ENCODE data around the gene MED31. TPM values are rescaled to one million over a fixed set of nuclear protein-coding genes. Genes with fewer than 3 reads are reported as not detected.
A peak's percentile ranks its signal among the peaks of the same experiment; 100 is the strongest.

MED31 gene
- total RNA-seq, 4 donors from 2014 or later, result 5.5 to 18.9 (median 12.5) TPM

GRCh38 chr17:6671431-6671830 lies 20.0 kb upstream of the MED31 start:
- no peaks in the 10 kb centered on the region for H3K9me3 ChIP-seq
- H3K4me1 ChIP-seq, result peaks cover 11 to 60% (median 11%) of the 10 kb centered on the region in 3 donors
- intact Hi-C loops (cut with DNase I), result no loop called here
- H3K36me3 ChIP-seq, result no peaks in the 10 kb centered on the region
- TF ChIP-seq POLR2A (IDR thresholded peaks at IDR 0.05), result no peak
- no peak for TF ChIP-seq CTCF (IDR thresholded peaks at IDR 0.05)
- H3K4me3 ChIP-seq, result no peak overlapping the region
- WGBS, 2 donors, result 79 to 90% methylated on average over 2 of the region's 7 CpGs
- no peak for DNase-seq
- H3K27me3 ChIP-seq, result peaks cover 0 to 2% (median 0%) of the 10 kb centered on the region in 4 donors
- H3K27ac ChIP-seq, result peak overlapping the region; percentile 31 to 90 (median 79)

- Histone ChIP-seq H3K36me3 (no peaks in the 10 kb centered on the region), H3K27me3 (no peaks in the 10 kb centered on the region), H3K9me3 (no peaks in the 10 kb centered on the region), H3K27ac (peak overlapping the region; percentile 31 to 90 (median 79)), H3K4me1 (peaks cover 11 to 64% (median 14%) of the 10 kb centered on the region in 3 donors), H3K4me3 (no peak overlapping the region)
- intact Hi-C loops (cut with DNase I), result no loop called here
- WGBS, 2 donors, result 59 to 63% methylated on average over 5 to 6 of the region's 6 CpGs
- TF ChIP-seq POLR2A (IDR thresholded peaks at IDR 0.05), result no peak
- TF ChIP-seq CTCF (IDR thresholded peaks at IDR 0.05), result no peak
- no peak for DNase-seq
Observed at GRCh38 chr17:6670999-6671398, 19.6 kb upstream of the MED31 start.

- 83 to 86% methylated on average over 8 of the region's 8 CpGs for WGBS, 2 donors
- DNase-seq, result no peak
- Histone ChIP-seq H3K4me1 (peaks cover 11 to 68% (median 14%) of the 10 kb centered on the region in 3 donors), H3K27ac (peak overlapping the region; percentile 31 to 90 (median 79)), H3K4me3 (no peak overlapping the region), H3K9me3 (no peaks in the 10 kb centered on the region), H3K36me3 (no peaks in the 10 kb centered on the region), H3K27me3 (no peaks in the 10 kb centered on the region)
- intact Hi-C loops (cut with DNase I), result no loop called here
- no peak for TF ChIP-seq POLR2A (IDR thresholded peaks at IDR 0.05)
Observed at GRCh38 chr17:6670571-6670970, 19.2 kb upstream of the MED31 start.

GRCh38 chr17:6669479-6670212 lies 18.2 kb upstream of the MED31 start:
- peak overlapping the region; percentile 73 to 90 (median 80) for H3K27ac ChIP-seq
- no peak for DNase-seq
- 35 to 38% methylated on average over 8 to 9 of the region's 10 CpGs for WGBS, 2 donors

GRCh38 chr17:6668727-6669425 lies 17.5 kb upstream of the MED31 start:
- H3K27ac ChIP-seq, result peak overlapping the region; percentile 73 to 90 (median 80)
- H3K36me3 ChIP-seq, result no peaks in the 10 kb centered on the region
- intact Hi-C loops (cut with DNase I), result loop anchor here (10.0 kb wide), 2 partner anchors 176 to 336 kb away; no protein-coding TSS in a partner anchor
- H3K27me3 ChIP-seq, result no peaks in the 10 kb centered on the region
- peaks cover 11 to 62% (median 14%) of the 10 kb centered on the region in 3 donors for H3K4me1 ChIP-seq
- DNase-seq, result no peak
- TF ChIP-seq POLR2A (IDR thresholded peaks at IDR 0.05) (no peak), CTCF (IDR thresholded peaks at IDR 0.05) (no peak)
- 52 to 54% methylated on average over 13 to 14 of the region's 14 CpGs for WGBS, 2 donors
- no peak overlapping the region for H3K4me3 ChIP-seq
- no peaks in the 10 kb centered on the region for H3K9me3 ChIP-seq

More at GRCh38 chr17:6669479-6670212, 18.2 kb upstream of the MED31 start:
- H3K27me3 ChIP-seq, result no peaks in the 10 kb centered on the region
- TF ChIP-seq POLR2A (IDR thresholded peaks at IDR 0.05), result no peak
- no peak for TF ChIP-seq CTCF (IDR thresholded peaks at IDR 0.05)
- peaks cover 11 to 62% (median 14%) of the 10 kb centered on the region in 3 donors for H3K4me1 ChIP-seq
- peak overlapping the region in 1 of 4 donors; percentile 16 for H3K4me3 ChIP-seq
- no peaks in the 10 kb centered on the region for H3K36me3 ChIP-seq
- no peaks in the 10 kb centered on the region for H3K9me3 ChIP-seq
- intact Hi-C loops (cut with DNase I), result loop anchor here (10.0 kb wide), 2 partner anchors 175 to 335 kb away; no protein-coding TSS in a partner anchor

All from esophagus squamous epithelium (tissue), 5 donors.